H1 (cell line): Measurements from ENCODE around the gene CX3CR1. TPM values are rescaled to one million over a fixed set of nuclear protein-coding genes. Genes with fewer than 3 reads are reported as not detected.

Experiments used
- CTCF ChIA-PET: fragments of 300-600 bp; sonication (Branson Sonifier 250); formaldehyde crosslinking; loops from one replicate; lab custom pipeline; 2021; ENCODE audit not compliant: partially characterized antibody; lab: Charles Lee
- POLR2A ChIA-PET: fragments of 300-600 bp; sonication (Branson Sonifier 250); formaldehyde crosslinking; loops from one replicate; lab custom pipeline; 2021; ENCODE audit warnings: inconsistent platforms; ENCODE audit not compliant: partially characterized antibody; lab: Charles Lee
- DNase-seq, 2 experiments: peaks; one replicate each; pipeline versions ENCODE4 v3.0.0 to v3.0.0-alpha.2; 2010 to 2022; ENCODE audit warnings: low spot score in 2 of 2, low read depth in 1 of 2, mixed read lengths in 1 of 2
- FAIRE-seq: peaks from 2 replicates; lab custom pipeline; 2011; peaks lifted over from hg19 to GRCh38; lab: Jason Lieb, UNC
- H2AFZ ChIP-seq: 2 replicates; pipeline ENCODE4 v1.8.1; 2012; ENCODE audit warnings: low read length, inconsistent platforms
- H2AK5ac ChIP-seq: 2 replicates; pipeline ENCODE4 v1.6.1; 2013; ENCODE audit warnings: low read depth, low read length
- H2BK120ac ChIP-seq: replicated peaks from 2 replicates; pipeline ENCODE3; 2013; ENCODE audit warnings: low read depth, low read length, inconsistent platforms
- H2BK12ac ChIP-seq: 2 replicates; pipeline ENCODE4 v1.6.1; 2013; ENCODE audit warnings: low read depth, low read length
- H2BK15ac ChIP-seq: 2 replicates; pipeline ENCODE4 v1.6.1; 2013; ENCODE audit warnings: low read length
- H2BK20ac ChIP-seq: 2 replicates; pipeline ENCODE4 v1.6.1; 2013; ENCODE audit warnings: low read length
- H2BK5ac ChIP-seq: 2 replicates; pipeline ENCODE4 v1.6.1; 2013; ENCODE audit warnings: low read depth, low read length
- H3K14ac ChIP-seq: 2 replicates; pipeline ENCODE4 v1.6.1; 2013; ENCODE audit warnings: inconsistent platforms; ENCODE audit not compliant: insufficient read length
- H3K18ac ChIP-seq: 2 replicates; pipeline ENCODE4 v1.6.1; 2013; ENCODE audit warnings: low read length; ENCODE audit errors: extremely low read depth
- H3K23ac ChIP-seq: 2 replicates; pipeline ENCODE4 v1.6.1; 2013; ENCODE audit warnings: inconsistent platforms; ENCODE audit not compliant: insufficient read length
- H3K23me2 ChIP-seq: 2 replicates; pipeline ENCODE4 v1.6.1; 2013; ENCODE audit warnings: low read depth, low read length
- H3K27ac ChIP-seq: 2 replicates; pipeline ENCODE4 v1.6.1; 2011; ENCODE audit warnings: low read depth, low read length, inconsistent platforms
- H3K27me3 ChIP-seq, 4 experiments: replicated peaks in 1 of 4; 1 replicate in 1 of 4; 2 replicates in 3 of 4; pipeline versions ENCODE4 v1.6.1 to v1.8.1; 2011 to 2013; ENCODE audit warnings: low read length in 3 of 4, mild to moderate bottlenecking in 3 of 4, inconsistent platforms in 2 of 4, mixed read lengths in 2 of 4, moderate library complexity in 1 of 4; ENCODE audit not compliant: control insufficient read depth in 3 of 4, insufficient read depth in 3 of 4; ENCODE audit errors: extremely low read depth in 1 of 4
- H3K36me3 ChIP-seq, 4 experiments: 2 replicates each; pipeline versions ENCODE4 v1.6.1 to v1.8.1; 2011 to 2013; ENCODE audit warnings: mild to moderate bottlenecking in 4 of 4, low read length in 3 of 4, moderate library complexity in 2 of 4, control low read depth in 1 of 4, inconsistent platforms in 1 of 4; ENCODE audit not compliant: insufficient read depth in 4 of 4, control insufficient read depth in 2 of 4
- H3K4ac ChIP-seq: replicated peaks from 2 replicates; pipeline ENCODE3; 2013; ENCODE audit warnings: low read length, low read depth, mixed read lengths, inconsistent platforms; ENCODE audit not compliant: insufficient read length
- H3K4me1 ChIP-seq, 4 experiments: replicated peaks in 1 of 4; 1 replicate in 1 of 4; 2 replicates in 3 of 4; pipeline versions ENCODE4 v1.6.1 to v1.8.1; 2011 to 2013; ENCODE audit warnings: low read length in 3 of 4, inconsistent platforms in 2 of 4, mixed read lengths in 1 of 4; ENCODE audit not compliant: insufficient read depth in 4 of 4, control insufficient read depth in 3 of 4
- H3K4me2 ChIP-seq, 2 experiments: 2 replicates each; pipeline versions ENCODE4 v1.6.1 to v1.8.1; 2011 to 2013; ENCODE audit warnings: low read depth in 2 of 2, low read length in 2 of 2, control low read depth in 1 of 2, inconsistent platforms in 1 of 2, mild to moderate bottlenecking in 1 of 2; ENCODE audit not compliant: insufficient read depth in 1 of 2
- H3K4me3 ChIP-seq, 4 experiments: fragments of 200-600, 300-600 bp in 1 of 4; sonication (generic), shearing (Covaris generic), sonication (Bioruptor Twin) in 1 of 4; 2 replicates each; pipeline versions ENCODE4 v1.5.1 to v1.8.1; 2011 to 2016; ENCODE audit warnings: low read length in 4 of 4, low read depth in 3 of 4, control low read depth in 2 of 4, inconsistent platforms in 2 of 4, mild to moderate bottlenecking in 2 of 4, mixed read lengths in 1 of 4, moderate library complexity in 1 of 4; ENCODE audit not compliant: insufficient read depth in 2 of 4; ENCODE audit errors: extremely low read depth in 1 of 4
- H3K56ac ChIP-seq: replicated peaks from 2 replicates; pipeline ENCODE3; 2013; ENCODE audit warnings: low read depth, mild to moderate bottlenecking, mixed read lengths, low read length, inconsistent platforms; ENCODE audit not compliant: insufficient read length
- H3K79me1 ChIP-seq: 2 replicates; pipeline ENCODE4 v1.6.1; 2013; ENCODE audit warnings: low read depth, low read length, control low read depth
- H3K79me2 ChIP-seq, 2 experiments: 2 replicates each; pipeline versions ENCODE4 v1.6.1 to v1.8.1; 2012 to 2013; ENCODE audit warnings: low read length in 2 of 2, mild to moderate bottlenecking in 2 of 2, inconsistent platforms in 1 of 2; ENCODE audit not compliant: insufficient read depth in 2 of 2, control insufficient read depth in 1 of 2
- H3K9ac ChIP-seq, 4 experiments: replicated peaks in 1 of 4; 1 replicate in 1 of 4; 2 replicates in 3 of 4; pipeline versions ENCODE4 v1.6.1 to v1.8.1; 2011 to 2013; ENCODE audit warnings: low read depth in 3 of 4, low read length in 3 of 4, control low read depth in 2 of 4, mild to moderate bottlenecking in 2 of 4, moderate library complexity in 2 of 4, inconsistent platforms in 1 of 4; ENCODE audit errors: extremely low read depth in 1 of 4
- H3K9me3 ChIP-seq, 2 experiments: 2 replicates each; pipeline versions ENCODE4 v1.6.1 to v1.8.1; 2012 to 2013; ENCODE audit warnings: mild to moderate bottlenecking in 2 of 2, moderate library complexity in 2 of 2, control low read depth in 1 of 2, inconsistent platforms in 1 of 2, low read depth in 1 of 2, low read length in 1 of 2, mixed read lengths in 1 of 2; ENCODE audit not compliant: insufficient read depth in 2 of 2
- H4K20me1 ChIP-seq, 2 experiments: replicated peaks in 1 of 2; 2 replicates each; pipeline versions ENCODE3 to v1.8.1; 2011 to 2013; ENCODE audit warnings: inconsistent platforms in 2 of 2, low read length in 2 of 2, mild to moderate bottlenecking in 1 of 2; ENCODE audit not compliant: insufficient read depth in 2 of 2, control insufficient read depth in 1 of 2
- H4K5ac ChIP-seq: 2 replicates; pipeline ENCODE4 v1.6.1; 2013; ENCODE audit warnings: low read length, low read depth, mixed read lengths, inconsistent platforms; ENCODE audit not compliant: insufficient read length
- H4K8ac ChIP-seq: 2 replicates; pipeline ENCODE4 v1.8.0; 2013; ENCODE audit warnings: mild to moderate bottlenecking, moderate library complexity, low read length, inconsistent platforms; ENCODE audit not compliant: insufficient read depth; ENCODE audit errors: extremely low read depth
- H4K91ac ChIP-seq: replicated peaks from 2 replicates; pipeline ENCODE3; 2013; ENCODE audit warnings: low read length, mixed read lengths, inconsistent platforms; ENCODE audit not compliant: insufficient read length
- CHD2 ChIP-seq: IDR thresholded peaks from 2 replicates; pipeline ENCODE4 v1.6.1; 2012; ENCODE audit warnings: low read length, improper control_type of control experiment
- JUN ChIP-seq: IDR thresholded peaks from 2 replicates; pipeline ENCODE4 v1.6.1; 2011; ENCODE audit warnings: low read depth, mild to moderate bottlenecking, improper control_type of control experiment, low read length
- RFX5 ChIP-seq: IDR thresholded peaks from 2 replicates; pipeline ENCODE4 v1.6.1; 2011; ENCODE audit warnings: low read depth, low read length, improper control_type of control experiment, borderline replicate concordance
- WGBS, 2 experiments: shearing (Covaris generic) in 1 of 2; methylation state at CpG; one replicate each; pipeline versions ENCODE4 v1.1.6 to v1.1.7; 2013 to 2015; ENCODE audit warnings: low lambda C conversion rate in 2 of 2, mixed read lengths in 2 of 2, inconsistent platforms in 1 of 2, low coverage in 1 of 2, missing lambda C conversion rate in 1 of 2; ENCODE audit not compliant: insufficient replicate concordance in 2 of 2, insufficient coverage in 1 of 2, insufficient read length in 1 of 2; ENCODE audit errors: extremely low coverage in 1 of 2, missing lambda C conversion rate in 1 of 2; 5-methylcytosine and 5-hydroxymethylcytosine counted together
- polyA plus RNA-seq, 7 experiments: library from polyadenylated mRNA; depleted of rRNA in 3 of 7; stranded (reverse) in 5 of 7; unstranded in 2 of 7; fragments of >200 nt in 5 of 7; fragments of 200-250 nt in 2 of 7; gene quantifications; 1 replicate in 5 of 7; 2 replicates in 1 of 7; 4 replicates in 1 of 7; pipeline versions ENCODE4 v1.2.1 to v1.2.3, GENCODE V29; 2011 to 2013; ENCODE audit warnings: missing spikeins in 2 of 7, mixed read lengths in 2 of 7
- total RNA-seq: library from RNA; stranded (reverse); fragmentation: NEBNext Ultra II Directional; extraction: Animal tissue kit (Norgen Biotek cat#: 25700); gene quantifications from 2 replicates; pipeline ENCODE4 v1.2.1, GENCODE V29; 2021

CX3CR1 gene
- total and polyA plus RNA-seq, 2 of the 8 experiments (the other 6 are each of a cell fraction or from before 2014, with no cell fraction given) = 0.08 TPM; not detected in 1

GRCh38 chr3:39269528-39269927 is 10.3 kb downstream of the CX3CR1 start:
- Histone ChIP-seq H3K27ac (no peak overlapping the region), H2BK5ac (no peak overlapping the region), H3K23me2 (no peaks in the 10 kb centered on the region), H3K56ac (no peak overlapping the region), H4K20me1 (no peaks in the 10 kb centered on the region), H3K79me2 (no peaks in the 10 kb centered on the region), H4K91ac (no peak overlapping the region), H3K9me3 (no peaks in the 10 kb centered on the region), H3K9ac (no peak overlapping the region), H2BK12ac (no peak overlapping the region), H2AK5ac (no peak overlapping the region), H2BK15ac (no peak overlapping the region; the same call in 1 of the 2 replicates), H2BK120ac (peak overlapping the region; percentile 10), H3K23ac (no peak overlapping the region), H2AFZ (no peak overlapping the region), H3K27me3 (no peaks in the 10 kb centered on the region), H3K14ac (no peak overlapping the region), H3K4me2 (no peak overlapping the region), H3K4me3 (no peak overlapping the region), H4K5ac (no peak overlapping the region), H3K79me1 (no peaks in the 10 kb centered on the region), H2BK20ac (no peak overlapping the region), H3K36me3 (no peaks in the 10 kb centered on the region), H4K8ac (peak overlapping the region; percentile 12; the same call in 1 of the 2 replicates), H3K4me1 (no peaks in the 10 kb centered on the region), H3K18ac (no peak overlapping the region), H3K4ac (no peak overlapping the region)
- WGBS, 2 experiments = 90% methylated on average over 4 of the region's 4 CpGs; no CpG with 5 or more reads in 1 of the 2 experiments
- FAIRE-seq = no peak
- no peak for DNase-seq
- CTCF ChIA-PET = interaction anchor here (1.1 to 30.1 kb wide), 5 partner anchors 10 to 144 kb away, joined by 3 to 767 read pairs (median 13); partner anchors contain the start of gene XIRP1
- TF ChIP-seq RFX5 = no peak
- TF ChIP-seq JUN = no peak
- no peak for TF ChIP-seq CHD2
- POLR2A ChIA-PET = no interaction called here
